Measurements from ENCODE around the gene SRM. TPM values are rescaled to one million over a fixed set of nuclear protein-coding genes. Genes with fewer than 3 reads are reported as not detected.

The SRM gene
- total RNA-seq, 4 donors from 2014 or later = 40.8 to 69.7 (median 48.8) TPM

GRCh38 chr1:11058595-11059154, 1.1 kb downstream of the SRM start:
- peak overlapping the region; percentile 66 to 74 (median 69) for H3K27ac ChIP-seq (replicated peaks in 1 of 4)
- intact Hi-C loops (cut with DNase I) = no loop called here

GRCh38 chr1:11058026-11058425, 1.8 kb downstream of the SRM start:
- H3K27ac ChIP-seq (replicated peaks in 1 of 4) = no peak overlapping the region
- no peak for DNase-seq (ENCODE audit: extremely low spot score)
- H3K36me3 ChIP-seq = peaks cover 6 to 45% (median 36%) of the 10 kb centered on the region in 4 donors
- no peak for TF ChIP-seq EP300 (IDR thresholded peaks at IDR 0.05)
- no peak for TF ChIP-seq POLR2AphosphoS5 (IDR thresholded peaks at IDR 0.05)
- TF ChIP-seq POLR2A (IDR thresholded peaks at IDR 0.05; ENCODE audit: low read depth) = no peak
- TF ChIP-seq CTCF (IDR thresholded peaks at IDR 0.05) = no peak
- H3K9me3 ChIP-seq = no peaks in the 10 kb centered on the region
- WGBS = 92% methylated on average over 13 of the region's 14 CpGs
- H3K4me1 ChIP-seq = peaks cover 18 to 35% (median 29%) of the 10 kb centered on the region in 4 donors
- intact Hi-C loops (cut with DNase I) = no loop called here
- peaks cover 0 to 10% (median 0%) of the 10 kb centered on the region in 4 donors for H3K27me3 ChIP-seq
- no peak overlapping the region for H3K4me3 ChIP-seq

More at GRCh38 chr1:11058595-11059154, 1.1 kb downstream of the SRM start:
- Histone ChIP-seq H3K27me3 (peaks cover 0 to 3% (median 0%) of the 10 kb centered on the region in 4 donors), H3K4me3 (peak overlapping the region; percentile 96 to 99 (median 98)), H3K36me3 (peaks cover 6 to 51% (median 40%) of the 10 kb centered on the region in 4 donors), H3K9me3 (no peaks in the 10 kb centered on the region), H3K4me1 (peaks cover 18 to 32% (median 27%) of the 10 kb centered on the region in 4 donors)
- no peak for TF ChIP-seq EP300 (IDR thresholded peaks at IDR 0.05)
- no peak for TF ChIP-seq POLR2AphosphoS5 (IDR thresholded peaks at IDR 0.05)
- no peak for TF ChIP-seq POLR2A (IDR thresholded peaks at IDR 0.05; ENCODE audit: low read depth)
- no peak for TF ChIP-seq CTCF (IDR thresholded peaks at IDR 0.05)
- WGBS = 76% methylated on average over 12 of the region's 28 CpGs
- no peak for DNase-seq (ENCODE audit: extremely low spot score)

- no peak for TF ChIP-seq POLR2A (IDR thresholded peaks at IDR 0.05; ENCODE audit: low read depth)
- TF ChIP-seq POLR2AphosphoS5 (IDR thresholded peaks at IDR 0.05) = no peak
- TF ChIP-seq CTCF (IDR thresholded peaks at IDR 0.05) = no peak
- TF ChIP-seq EP300 (IDR thresholded peaks at IDR 0.05) = no peak
- intact Hi-C loops (cut with DNase I) = no loop called here
These were observed 2.3 kb downstream of the SRM start for GRCh38 chr1:11057477-11057876.

GRCh38 chr1:11056504-11056903, 3.3 kb downstream of the SRM start:
- Histone ChIP-seq H3K27me3 (peaks cover 0 to 15% (median 0%) of the 10 kb centered on the region in 4 donors), H3K9me3 (no peaks in the 10 kb centered on the region), H3K4me3 (no peak overlapping the region), H3K36me3 (peaks cover 6 to 45% (median 36%) of the 10 kb centered on the region in 4 donors), H3K4me1 (peaks cover 15 to 33% (median 28%) of the 10 kb centered on the region in 4 donors), H3K27ac (replicated peaks in 1 of 4) (no peak overlapping the region)
- TF ChIP-seq POLR2AphosphoS5 (IDR thresholded peaks at IDR 0.05) = no peak
- TF ChIP-seq POLR2A (IDR thresholded peaks at IDR 0.05; ENCODE audit: low read depth) = no peak
- no peak for TF ChIP-seq EP300 (IDR thresholded peaks at IDR 0.05)
- no peak for TF ChIP-seq CTCF (IDR thresholded peaks at IDR 0.05)
- intact Hi-C loops (cut with DNase I) = no loop called here
- no peak for DNase-seq (ENCODE audit: extremely low spot score)
- WGBS = 86% methylated on average over 6 of the region's 7 CpGs

More at GRCh38 chr1:11057477-11057876, 2.3 kb downstream of the SRM start:
- no peak overlapping the region for H3K27ac ChIP-seq (replicated peaks in 1 of 4)
- WGBS = 87% methylated on average over 8 of the region's 8 CpGs
- peaks cover 6 to 45% (median 36%) of the 10 kb centered on the region in 4 donors for H3K36me3 ChIP-seq
- H3K27me3 ChIP-seq = peaks cover 0 to 15% (median 0%) of the 10 kb centered on the region in 4 donors
- H3K4me3 ChIP-seq = no peak overlapping the region
- H3K4me1 ChIP-seq = peaks cover 18 to 36% (median 33%) of the 10 kb centered on the region in 4 donors
- no peaks in the 10 kb centered on the region for H3K9me3 ChIP-seq
- DNase-seq (ENCODE audit: extremely low spot score) = no peak

Measured in esophagus muscularis mucosa (tissue), 4 donors.